Cardiac muscle cell (in vitro differentiated cells and primary cell): ENCODE measurements around the gene SLC16A8. TPM values are rescaled to one million over a fixed set of nuclear protein-coding genes. Genes with fewer than 3 reads are reported as not detected.

ENCODE experiments used
- DNase-seq, 2 donors: peaks; one replicate each; pipeline versions ENCODE4 v3.0.0 to v3.0.0-alpha.2; 2010 to 2017; ENCODE audit warnings: low read depth in 1 of 2, low spot score in 1 of 2
- H3K27ac ChIP-seq: fragments of 200-600 bp; sonication (generic); 2 replicates; pipeline ENCODE4 v1.5.1; 2016
- H3K27me3 ChIP-seq: fragments of 200-600 bp; sonication (generic); 2 replicates; pipeline ENCODE4 v1.6.0; 2016; ENCODE audit warnings: control low read depth
- H3K36me3 ChIP-seq: fragments of 200-600 bp; sonication (generic); 2 replicates; pipeline ENCODE4 v1.5.1; 2016; ENCODE audit warnings: control low read depth
- H3K4me1 ChIP-seq: fragments of 200-600 bp; sonication (generic); 2 replicates; pipeline ENCODE4 v1.8.1; 2017; ENCODE audit warnings: low read depth, mild to moderate bottlenecking, mixed run types
- H3K4me3 ChIP-seq: fragments of 200-600 bp; sonication (generic); 2 replicates; pipeline ENCODE4 v1.5.1; 2016; ENCODE audit warnings: mild to moderate bottlenecking
- H3K9me3 ChIP-seq: fragments of 200-600 bp; sonication (generic); 2 replicates; pipeline ENCODE4 v1.5.1; 2017; ENCODE audit warnings: low read depth, mild to moderate bottlenecking, control low read depth
- CTCF ChIP-seq: IDR thresholded peaks from 2 replicates; pipeline ENCODE4 v1.5.1; 2012; ENCODE audit warnings: low read depth, mild to moderate bottlenecking, low read length
- polyA plus RNA-seq: library from polyadenylated mRNA; unstranded; fragments of >200 nt; fragmentation: Nextera tagmentation; extraction: Ambion mirVana; gene quantifications from 2 replicates; pipeline ENCODE4 v1.2.1, GENCODE V29; 2016
- total RNA-seq: library from RNA; depleted of rRNA; stranded (reverse); fragments of >200 nt; gene quantifications from 2 replicates; pipeline ENCODE4 v1.2.3, GENCODE V29; 2016

The SLC16A8 gene
- total and polyA plus RNA-seq, 2 experiments from 2014 or later: 0.60 to 1.7 TPM

- DNase-seq: no peak
- Histone ChIP-seq H3K9me3 (no peaks in the 10 kb centered on the region), H3K27me3 (no peaks in the 10 kb centered on the region), H3K27ac (no peak overlapping the region), H3K36me3 (no peaks in the 10 kb centered on the region), H3K4me1 (no peaks in the 10 kb centered on the region), H3K4me3 (no peak overlapping the region)
- no peak for TF ChIP-seq CTCF
Measured at GRCh38 chr22:38050720-38051119, 33.3 kb downstream of the SLC16A8 start.

DNA sequence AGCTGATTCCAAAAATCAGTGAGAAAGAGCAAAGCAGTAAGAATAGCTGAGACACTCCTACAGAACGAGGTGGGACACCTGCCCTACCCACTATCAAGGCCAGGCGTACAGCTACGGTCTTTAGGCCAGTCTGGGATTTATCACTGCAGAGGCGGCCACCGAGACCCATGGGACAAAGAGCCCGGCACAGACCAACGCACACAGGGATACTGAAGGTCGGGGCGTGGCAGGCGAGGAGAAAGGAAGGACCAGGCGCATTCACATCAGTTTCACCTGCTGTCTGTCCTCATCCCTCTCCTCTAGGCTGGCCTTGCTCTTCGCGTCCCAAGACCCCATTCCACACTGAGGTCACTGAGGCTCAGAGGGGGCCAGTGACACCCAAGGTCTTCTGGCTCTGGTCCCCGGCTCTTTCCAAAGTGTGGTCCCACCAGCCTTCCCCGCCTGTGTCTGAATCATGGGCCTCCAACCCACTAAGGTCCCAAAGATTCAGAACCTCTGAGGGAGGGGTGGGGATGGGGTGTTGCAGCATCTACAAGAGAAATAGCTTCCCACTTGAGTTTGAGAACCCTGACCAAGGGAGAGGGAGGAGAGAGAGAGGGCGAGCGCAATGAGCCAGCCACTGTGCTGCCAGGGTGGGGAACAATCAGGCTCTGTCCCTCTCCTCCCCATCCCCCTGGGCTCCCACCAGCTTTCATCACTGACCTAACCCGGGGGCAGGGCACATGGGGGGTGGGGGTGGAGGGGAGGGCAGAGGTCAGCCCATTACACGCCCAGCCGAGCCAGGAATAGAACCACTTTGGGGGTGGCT, 34.0 kb downstream of the SLC16A8 start:
- Histone ChIP-seq H3K9me3 (no peaks in the 10 kb centered on the region), H3K27ac (no peak overlapping the region), H3K27me3 (no peaks in the 10 kb centered on the region), H3K4me3 (no peak overlapping the region), H3K36me3 (no peaks in the 10 kb centered on the region), H3K4me1 (no peaks in the 10 kb centered on the region)
- TF ChIP-seq CTCF: no peak
- DNase-seq: no peak

- no peak overlapping the region for H3K4me3 ChIP-seq
- no peak for DNase-seq
- H3K36me3 ChIP-seq: no peaks in the 10 kb centered on the region
- TF ChIP-seq CTCF: no peak
- H3K4me1 ChIP-seq: no peaks in the 10 kb centered on the region
- no peaks in the 10 kb centered on the region for H3K9me3 ChIP-seq
- H3K27me3 ChIP-seq: no peaks in the 10 kb centered on the region
- no peak overlapping the region for H3K27ac ChIP-seq
Measured at GRCh38 chr22:38046070-38046748, 37.8 kb downstream of the SLC16A8 start.

- Histone ChIP-seq H3K9me3 (no peaks in the 10 kb centered on the region), H3K4me3 (no peak overlapping the region), H3K27ac (no peak overlapping the region)
Measured at GRCh38 chr22:38043151-38044039, 40.6 kb downstream of the SLC16A8 start.

More at GRCh38 chr22:38043151-38044039, 40.6 kb downstream of the SLC16A8 start:
- TF ChIP-seq CTCF: no peak
- Histone ChIP-seq H3K4me1 (no peaks in the 10 kb centered on the region), H3K36me3 (no peaks in the 10 kb centered on the region), H3K27me3 (no peaks in the 10 kb centered on the region)
- DNase-seq: no peak
